Measurements from ENCODE around the gene PIGM.

The PIGM gene

GRCh38 chr1:160022330-160023310 lies 9.2 kb downstream of the PIGM start:
- no peak for ATAC-seq
- DNase-seq = no peak

DNA sequence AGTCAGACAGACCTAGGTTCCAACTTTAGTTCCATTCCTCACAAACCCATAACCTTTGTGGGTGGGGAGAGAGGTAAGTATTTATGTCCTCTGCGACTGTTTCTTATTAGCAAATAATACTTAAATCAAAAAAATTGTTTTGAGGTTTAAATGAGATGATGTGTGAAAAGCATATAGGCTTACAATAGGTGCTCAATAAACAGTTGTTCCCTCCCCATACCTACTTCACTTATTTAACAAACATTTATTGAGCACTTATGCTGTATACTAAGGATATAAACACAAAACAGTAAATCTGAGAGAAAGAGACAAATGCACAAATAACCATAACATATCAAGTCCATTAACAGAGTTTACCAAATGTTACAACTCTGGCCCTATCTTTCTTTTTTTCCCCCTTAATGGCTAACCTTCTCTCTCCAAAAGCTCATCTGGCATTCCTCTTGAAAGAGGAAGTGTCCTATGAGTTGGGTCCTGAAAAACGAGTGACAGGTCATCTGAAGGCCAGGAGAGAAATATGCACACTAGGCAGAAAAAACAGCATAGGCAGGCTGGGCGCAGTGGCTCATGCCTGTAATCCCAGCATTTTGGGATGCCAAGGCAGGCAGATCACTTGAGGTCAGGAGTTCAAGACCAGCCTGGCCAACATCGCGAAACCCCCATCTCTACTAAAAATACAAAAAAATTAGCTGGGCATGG lies 10.3 kb downstream of the PIGM start:
- no peak for DNase-seq
- ATAC-seq = no peak

DNA sequence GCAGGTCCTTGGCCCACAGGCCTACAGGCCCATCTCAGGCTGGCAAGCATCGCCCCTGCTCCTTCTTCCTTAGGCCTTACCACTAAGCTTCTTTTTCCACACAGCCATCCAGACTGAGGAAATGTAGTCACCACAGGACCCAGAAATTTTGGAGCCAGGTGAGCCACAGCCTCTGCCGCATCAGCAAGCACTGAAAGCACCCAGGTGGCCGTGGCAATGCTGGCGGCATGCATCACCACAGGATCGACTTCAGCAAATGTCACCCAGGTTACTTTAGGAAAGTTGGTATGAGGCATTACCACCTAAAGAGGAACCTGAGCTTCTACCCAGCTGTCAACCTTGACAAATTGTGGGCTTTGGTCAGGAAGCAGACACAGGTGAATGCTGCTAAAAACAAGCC lies 11.6 kb downstream of the PIGM start:
- no peak for DNase-seq

DNA sequence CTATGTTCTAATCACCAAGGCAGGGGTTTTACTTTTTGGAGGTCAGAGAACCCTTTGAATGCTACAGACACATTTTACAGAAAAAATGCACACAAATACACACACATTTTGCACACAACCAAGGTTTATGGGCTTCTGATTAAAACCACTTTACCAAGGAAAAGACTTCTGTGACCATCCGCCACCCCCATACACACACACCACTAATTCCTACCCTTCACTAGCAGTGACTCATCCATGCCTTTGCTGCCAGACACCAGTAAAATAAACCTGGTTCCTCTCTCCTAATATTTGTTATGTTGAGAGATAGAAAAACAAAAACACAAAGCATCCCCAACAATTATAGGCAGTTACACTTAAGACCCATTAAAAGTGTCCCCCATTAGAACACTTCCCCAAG lies 12.9 kb downstream of the PIGM start:
- DNase-seq = no peak
- no peak for ATAC-seq

More for the DNA sequence above, 11.6 kb downstream of the PIGM start:
- ATAC-seq = no peak

DNA sequence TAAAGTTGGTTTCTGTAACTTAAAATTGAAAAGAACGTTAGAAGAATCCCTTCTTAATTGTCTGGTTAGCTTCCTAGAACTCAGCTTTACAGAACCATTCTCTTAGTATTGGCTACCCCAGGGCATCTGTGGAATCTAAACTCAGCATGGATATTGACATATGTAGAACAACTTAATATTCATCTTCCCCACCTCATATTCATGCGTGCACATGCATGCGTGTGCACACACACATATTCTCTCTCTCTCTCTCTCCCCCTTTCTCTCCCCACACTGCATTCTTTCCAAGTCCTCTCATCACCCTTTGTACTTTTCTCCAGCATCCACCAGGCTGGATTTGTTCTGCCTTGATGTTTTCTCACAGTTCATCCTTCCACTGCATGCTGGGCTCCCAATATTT lies 13.4 kb downstream of the PIGM start:
- DNase-seq (no peak), ATAC-seq (no peak)

GRCh38 chr1:160017592-160017991 lies 14.2 kb downstream of the PIGM start:
- ATAC-seq = no peak
- DNase-seq = no peak

GRCh38 chr1:160011781-160012180 lies 20.0 kb downstream of the PIGM start:
- ATAC-seq = no peak
- no peak for DNase-seq

- ATAC-seq = no peak
These were observed 22.0 kb downstream of the PIGM start for GRCh38 chr1:160009801-160010200.

GRCh38 chr1:160009081-160009480 lies 22.7 kb downstream of the PIGM start:
- no peak for DNase-seq
- no peak for ATAC-seq

More at GRCh38 chr1:160009801-160010200, 22.0 kb downstream of the PIGM start:
- DNase-seq = no peak

- DNase-seq = no peak
- ATAC-seq = no peak
These were observed 24.1 kb downstream of the PIGM start for GRCh38 chr1:160007577-160008200.

DNA sequence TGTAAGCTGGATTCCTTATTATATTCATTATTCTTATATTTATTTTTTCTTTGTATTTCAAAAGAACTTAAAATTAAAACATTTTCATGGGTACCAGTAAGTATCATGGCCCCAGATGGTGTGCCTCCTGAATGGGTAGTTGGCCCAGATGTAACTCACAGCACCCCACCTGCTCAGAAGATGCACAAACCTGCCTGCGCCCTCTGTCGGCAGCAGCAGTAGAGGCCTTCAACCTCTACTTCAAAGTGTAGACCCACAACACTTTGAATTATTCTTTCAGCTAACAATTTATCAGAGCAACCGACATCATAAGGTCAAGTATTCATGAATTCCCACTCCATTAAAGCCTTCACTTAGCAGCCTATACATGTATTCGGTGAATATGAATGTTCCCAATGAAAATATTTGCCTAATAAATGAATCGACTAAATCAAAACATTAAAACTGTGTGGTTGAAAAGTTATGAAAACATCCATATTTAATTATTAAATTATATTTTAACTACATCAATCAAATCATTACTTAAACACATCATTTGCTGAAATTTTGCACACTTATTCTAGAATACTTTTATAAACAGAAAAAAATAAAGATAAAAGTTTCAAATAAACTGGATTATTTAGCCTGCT lies 25.4 kb downstream of the PIGM start:
- peak; percentile 76 for DNase-seq
- peak; percentile 76 for ATAC-seq

DNA sequence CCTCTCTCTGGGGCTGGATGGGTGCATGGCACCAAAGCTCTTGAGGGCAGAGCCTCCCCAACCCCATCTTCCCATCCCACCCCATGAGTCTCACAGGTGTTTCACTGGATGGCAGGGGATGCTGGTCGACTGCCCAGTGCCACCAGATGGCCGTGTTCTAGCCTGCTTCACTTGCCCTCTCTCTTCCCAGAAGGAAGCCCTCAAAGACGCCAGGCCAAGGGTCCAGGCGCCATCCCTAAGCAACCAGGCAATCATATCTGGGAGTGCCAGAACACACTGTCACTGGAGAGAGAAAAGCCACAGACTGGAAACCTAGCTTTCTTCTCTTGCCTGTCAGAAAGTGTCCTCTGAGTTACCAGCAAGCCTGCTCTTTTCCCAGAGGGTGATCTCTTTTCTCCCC lies 26.7 kb downstream of the PIGM start:
- DNase-seq (no peak), ATAC-seq (no peak)

DNA sequence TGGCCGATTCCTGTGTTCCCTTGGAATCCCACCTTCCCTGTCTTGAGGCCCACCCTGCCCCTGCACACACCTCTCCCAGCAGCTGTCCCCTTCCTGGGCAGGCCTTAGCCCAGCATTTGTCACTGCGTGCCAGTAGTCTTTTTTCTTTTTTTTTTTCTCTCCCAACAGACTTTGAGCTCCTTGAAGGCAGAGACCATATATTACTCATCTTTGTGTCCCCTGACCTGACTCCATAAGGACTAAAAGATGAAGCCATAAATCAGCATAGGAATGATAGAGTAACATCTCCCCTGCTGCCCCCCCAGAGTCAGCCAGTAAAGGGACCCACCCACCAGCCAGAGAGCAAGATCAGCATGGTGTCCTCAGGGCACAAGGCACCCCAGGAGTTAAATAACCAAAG lies 27.4 kb downstream of the PIGM start:
- no peak for ATAC-seq
- DNase-seq = no peak

GRCh38 chr1:160004001-160004400 lies 27.8 kb downstream of the PIGM start:
- ATAC-seq (no peak), DNase-seq (no peak)

DNA sequence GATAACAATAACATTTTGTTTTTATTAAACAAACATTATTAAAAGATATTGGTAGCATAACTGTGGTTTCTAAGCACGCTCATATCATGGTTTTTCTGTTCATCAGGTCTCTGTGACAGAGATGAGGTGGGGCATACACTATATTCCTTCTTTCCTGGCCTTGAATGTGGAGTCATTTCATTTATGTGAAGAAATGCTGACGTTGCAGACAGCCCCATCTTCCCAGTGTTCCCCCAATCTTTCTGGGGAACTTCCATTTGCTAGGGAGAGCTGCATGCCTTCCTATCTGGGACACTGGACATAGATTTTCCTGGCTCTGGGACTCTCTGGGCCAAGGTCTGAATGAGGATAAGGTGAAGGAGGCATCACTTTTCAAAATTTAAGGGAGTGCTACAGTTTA lies 30.4 kb downstream of the PIGM start:
- DNase-seq = no peak
- no peak for ATAC-seq

DNA sequence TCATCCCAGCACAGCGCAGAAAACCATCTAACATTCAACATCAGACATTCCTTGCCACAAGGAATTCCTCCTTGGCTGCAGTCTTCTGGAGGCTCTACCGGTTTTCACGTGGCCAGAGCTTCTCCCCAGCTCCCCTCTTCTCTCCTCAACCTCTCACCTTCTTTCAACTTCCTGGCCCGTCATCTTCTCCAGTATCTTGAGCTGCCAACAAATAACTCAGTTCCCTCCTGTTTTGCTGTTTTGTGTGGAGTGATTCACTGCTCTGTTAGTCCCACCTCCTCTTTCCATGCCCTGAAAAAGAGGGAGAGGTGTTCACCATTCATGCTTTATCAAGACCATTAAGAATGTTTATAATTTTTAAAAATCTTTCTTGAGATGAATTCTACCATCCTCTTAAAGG lies 32.6 kb downstream of the PIGM start:
- DNase-seq (no peak), ATAC-seq (no peak)

DNA sequence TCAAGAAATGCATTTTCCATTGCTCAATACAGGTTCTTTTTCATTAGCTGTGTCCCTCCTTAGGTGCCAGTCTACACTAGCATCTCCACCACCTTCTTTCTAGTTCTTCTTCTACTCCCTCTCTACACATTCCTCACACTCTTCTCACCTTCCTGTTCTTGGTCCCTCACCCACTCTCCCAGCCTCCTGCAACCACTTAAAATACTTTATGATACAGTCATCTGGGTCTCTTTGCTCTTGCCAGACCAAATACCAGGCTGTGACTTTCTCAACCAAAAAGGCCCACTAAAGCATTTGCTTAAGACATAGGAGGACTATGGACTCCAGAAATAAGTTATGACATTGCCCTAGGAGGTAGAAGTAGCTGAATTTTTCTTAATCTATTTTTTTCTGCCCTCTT lies 35.1 kb downstream of the PIGM start:
- DNase-seq (no peak), ATAC-seq (no peak)

DNA sequence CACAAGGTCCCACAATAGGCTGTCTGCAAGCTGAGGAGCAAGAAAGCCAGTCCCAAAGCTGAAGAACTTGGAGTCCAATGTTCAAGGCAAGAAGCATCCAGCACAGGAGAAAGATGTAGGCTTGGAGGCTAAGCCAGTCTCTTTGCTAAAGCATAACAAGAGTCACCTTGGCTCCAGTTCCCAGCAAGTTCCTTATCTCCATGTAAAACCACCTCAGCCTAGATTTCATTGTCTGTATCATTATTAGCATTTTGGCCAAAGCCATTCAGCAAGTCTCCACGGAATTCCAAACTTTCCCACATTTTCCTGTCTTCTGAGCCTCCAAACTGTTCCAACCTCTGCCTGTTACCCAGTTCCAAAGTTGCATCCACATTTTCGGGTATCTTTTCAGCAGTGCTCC lies 36.9 kb downstream of the PIGM start:
- DNase-seq = no peak
- ATAC-seq = no peak

DNA sequence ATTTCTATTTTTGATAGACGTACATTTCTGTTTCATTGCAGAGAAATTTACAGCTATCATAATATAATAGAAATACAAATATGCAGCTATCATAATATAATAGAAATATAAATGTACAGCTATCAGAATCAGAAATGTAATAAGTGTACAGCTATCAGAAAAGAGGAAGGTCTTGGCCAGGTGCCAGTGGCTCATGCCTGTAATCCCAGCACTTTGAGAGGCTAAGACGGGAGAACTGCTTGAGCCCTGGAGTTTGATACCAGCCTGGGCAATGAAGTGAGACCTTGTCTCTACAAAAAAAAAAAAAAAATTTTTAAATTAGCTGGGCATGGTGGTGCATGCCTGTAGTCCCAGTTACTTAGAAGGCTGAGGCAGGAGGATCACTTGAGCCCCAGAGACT lies 37.9 kb downstream of the PIGM start:
- DNase-seq (no peak), ATAC-seq (no peak)

DNA sequence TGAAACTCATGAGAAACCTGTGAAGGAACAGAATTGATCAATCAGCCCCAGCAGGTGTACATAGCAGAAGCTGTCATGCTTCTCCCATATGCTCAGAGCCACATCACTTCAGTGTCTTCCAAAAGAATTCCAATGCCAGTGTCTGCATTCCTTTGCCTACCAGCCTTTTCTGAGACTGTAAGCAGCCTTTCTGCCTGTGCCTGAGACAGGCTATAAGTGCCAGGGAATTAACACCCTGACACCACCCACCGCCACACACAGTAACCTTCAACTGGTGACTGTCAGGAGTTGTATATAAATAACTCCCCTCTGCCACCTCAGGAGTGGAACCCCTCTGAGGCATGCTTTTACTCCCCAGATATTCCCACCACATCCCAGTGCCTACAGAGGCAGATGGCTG lies 39.6 kb downstream of the PIGM start:
- ATAC-seq (no peak), DNase-seq (no peak)

- no peak for ATAC-seq
- no peak for DNase-seq
These were observed 40.3 kb downstream of the PIGM start for GRCh38 chr1:159991513-159991912.

DNA sequence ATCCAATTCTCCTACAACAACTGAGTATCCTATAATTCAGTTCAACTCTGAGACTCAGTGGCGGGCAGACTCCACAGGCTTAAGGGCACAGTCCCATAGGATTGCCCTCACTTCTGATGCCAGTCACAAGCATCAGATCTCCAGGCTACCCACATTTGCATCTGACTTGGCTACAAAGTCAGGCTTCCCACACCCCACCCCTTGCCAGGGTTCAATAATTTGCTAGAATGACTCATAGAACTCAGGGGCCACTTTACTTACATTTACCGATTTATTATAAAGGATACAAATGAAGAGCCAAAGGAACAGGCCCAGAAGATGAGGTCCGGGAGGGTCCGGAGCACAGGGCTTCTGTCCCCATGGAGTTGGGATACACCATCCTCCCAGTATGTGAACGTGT lies 41.8 kb downstream of the PIGM start:
- no peak for DNase-seq

GRCh38 chr1:159989581-159989980 lies 42.2 kb downstream of the PIGM start:
- ATAC-seq (no peak), DNase-seq (no peak)

More for the DNA sequence above, 41.8 kb downstream of the PIGM start:
- ATAC-seq = no peak

Data from stimulated activated naive CD8-positive, alpha-beta T cell treated with anti-CD3 and anti-CD28 coated beads, Interleukin-15, Interleukin-2, amounts not matched to agents 100 U/mL and 50 U/mL, for 24 hours (primary cell).